K562 (cell line): ENCODE results near the gene RAB6A.
A peak's percentile ranks its signal among the peaks of the same experiment; 100 is the strongest.

Source experiments
- ID3 ChIP-seq, 2 experiments: fragments of 250-450 bp in 1 of 2; fragments of 450-650 bp in 1 of 2; sonication (Bioruptor Pico) in 1 of 2; IDR thresholded peaks; 2 replicates each; pipeline versions ENCODE4 v1.6.1 to v1.8.0; 2016 to 2021; ENCODE audit warnings: mild to moderate bottlenecking in 2 of 2, moderate library complexity in 2 of 2, missing compliant biosample characterization in 1 of 2, missing genetic modification characterization in 1 of 2
- KDM4B ChIP-seq, 2 experiments: fragments of 450-650 bp in 1 of 2; sonication (generic) in 1 of 2; IDR thresholded peaks; 2 replicates each; pipeline ENCODE4 v1.6.1; 2016 to 2017; ENCODE audit warnings: borderline replicate concordance in 2 of 2, antibody characterized with exemption in 1 of 2, low read depth in 1 of 2, mild to moderate bottlenecking in 1 of 2
- L3MBTL2 ChIP-seq: fragments of 450-650 bp; IDR thresholded peaks from 2 replicates; pipeline ENCODE4 v1.6.1; 2016; ENCODE audit warnings: mild to moderate bottlenecking, moderate library complexity
- MYC ChIP-seq, 2 experiments: fragments of 250-450 bp in 1 of 2; sonication (Bioruptor Pico) in 1 of 2; IDR thresholded peaks; 2 replicates each; pipeline versions ENCODE4 v1.5.1 to v1.6.1; 2012 to 2021; ENCODE audit warnings: low read depth in 2 of 2, borderline replicate concordance in 1 of 2, improper control_type of control experiment in 1 of 2, low read length in 1 of 2, mild to moderate bottlenecking in 1 of 2, moderate library complexity in 1 of 2
- NFE2L1 ChIP-seq: fragments of 450-650 bp; IDR thresholded peaks from 2 replicates; pipeline ENCODE4 v1.6.1; 2016; ENCODE audit warnings: missing genetic modification characterization, low read depth, mild to moderate bottlenecking, missing compliant biosample characterization, moderate library complexity, borderline replicate concordance
- NFIX ChIP-seq: fragments of 250-450 bp; sonication (Bioruptor Pico); IDR thresholded peaks from 2 replicates; pipeline ENCODE4 v1.4.0; 2020; ENCODE audit warnings: low read depth, mild to moderate bottlenecking, moderate library complexity
- YY1 ChIP-seq, 3 experiments: IDR thresholded peaks; 2 replicates each; pipeline ENCODE4 v1.6.1; 2011; ENCODE audit warnings: low read length in 2 of 3, mild to moderate bottlenecking in 2 of 3, moderate library complexity in 2 of 3, borderline replicate concordance in 1 of 3, control low read depth in 1 of 3, low read depth in 1 of 3; ENCODE audit not compliant: insufficient read depth in 3 of 3, insufficient replicate concordance in 2 of 3, control insufficient read depth in 1 of 3, insufficient read length in 1 of 3; ENCODE audit errors: extremely low read depth in 1 of 3
- ZNF3 ChIP-seq: fragments of 250-450 bp; sonication (Bioruptor Pico); IDR thresholded peaks from 2 replicates; pipeline ENCODE4 v1.5.0; 2021; ENCODE audit warnings: mild to moderate bottlenecking, moderate library complexity
- TF ChIP-seq, protein P1 (sequence below): sonication (generic); formaldehyde crosslinking; IDR thresholded peaks from 2 replicates; pipeline ENCODE4 v1.8.1; 2022; ENCODE audit warnings: missing genetic modification reagents
- TF ChIP-seq, protein P2 (sequence below): sonication (generic); formaldehyde crosslinking; IDR thresholded peaks from 2 replicates; pipeline ENCODE4 v1.8.0; 2022; ENCODE audit warnings: mild to moderate bottlenecking, low read depth, missing genetic modification reagents
- TF ChIP-seq, protein P3 (sequence below), 3 experiments: IDR thresholded peaks in 2 of 3; conservative IDR thresholded peaks in 1 of 3; 2 replicates each; pipeline ENCODE4 v1.5.1; 2011 to 2012; ENCODE audit warnings: low read length in 3 of 3, mild to moderate bottlenecking in 3 of 3, control low read depth in 2 of 3, improper control_type of control experiment in 1 of 3, inconsistent platforms in 1 of 3, low read depth in 1 of 3, mixed read lengths in 1 of 3, moderate library complexity in 1 of 3; ENCODE audit not compliant: insufficient read depth in 2 of 3

DNA sequence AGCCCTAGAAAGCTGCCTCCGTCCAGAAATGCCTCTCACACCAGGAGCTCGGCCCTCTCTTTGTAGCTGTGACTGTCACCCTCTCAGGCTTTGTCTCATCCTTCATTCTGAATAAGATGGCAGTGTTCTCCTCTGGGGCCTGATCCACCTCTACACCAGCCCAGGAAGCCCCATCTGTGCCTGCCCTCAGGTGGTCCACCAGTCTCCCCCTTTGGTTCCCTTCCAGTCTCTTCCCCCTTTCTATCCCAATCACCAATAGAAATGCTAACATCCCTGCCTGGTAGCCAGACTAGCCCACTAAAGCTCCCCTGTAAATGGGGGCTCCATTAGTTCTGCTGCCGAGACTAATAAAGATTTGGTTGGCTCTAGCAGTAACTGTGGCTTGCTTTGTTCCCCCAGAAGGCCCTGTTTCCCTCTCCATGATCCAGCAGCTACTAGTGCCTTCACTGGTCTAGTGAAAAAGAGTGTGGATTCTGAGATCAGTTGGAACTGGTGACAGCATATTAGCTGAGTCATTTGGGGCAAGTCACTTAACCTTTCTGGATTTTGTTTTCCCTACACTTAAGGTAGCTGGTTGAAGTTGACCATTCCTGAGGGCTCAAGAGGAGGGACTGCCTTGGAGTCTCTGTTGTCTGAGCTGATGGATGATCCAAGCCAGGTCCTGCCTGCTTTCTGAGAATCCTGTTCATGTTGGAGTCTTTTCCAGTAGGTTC, 98.3 kb downstream of the RAB6A start:
- TF ChIP-seq NFE2L1 (tag): 0 out of 2 replicates have a peak, but pooled peaks have one; percentile 55
- TF ChIP-seq ZNF3 (CRISPR knock-in tag): no peak
- TF ChIP-seq, protein P1, sequence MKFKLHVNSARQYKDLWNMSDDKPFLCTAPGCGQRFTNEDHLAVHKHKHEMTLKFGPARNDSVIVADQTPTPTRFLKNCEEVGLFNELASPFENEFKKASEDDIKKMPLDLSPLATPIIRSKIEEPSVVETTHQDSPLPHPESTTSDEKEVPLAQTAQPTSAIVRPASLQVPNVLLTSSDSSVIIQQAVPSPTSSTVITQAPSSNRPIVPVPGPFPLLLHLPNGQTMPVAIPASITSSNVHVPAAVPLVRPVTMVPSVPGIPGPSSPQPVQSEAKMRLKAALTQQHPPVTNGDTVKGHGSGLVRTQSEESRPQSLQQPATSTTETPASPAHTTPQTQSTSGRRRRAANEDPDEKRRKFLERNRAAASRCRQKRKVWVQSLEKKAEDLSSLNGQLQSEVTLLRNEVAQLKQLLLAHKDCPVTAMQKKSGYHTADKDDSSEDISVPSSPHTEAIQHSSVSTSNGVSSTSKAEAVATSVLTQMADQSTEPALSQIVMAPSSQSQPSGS (CRISPR knock-in tag): no peak
- no peak for TF ChIP-seq L3MBTL2
- no peak for TF ChIP-seq YY1 (IDR thresholded peaks at IDR 0.05; ENCODE audit: borderline replicate concordance in 1 of 3, control insufficient read depth in 1 of 3, extremely low read depth in 1 of 3, insufficient read depth in 3 of 3, insufficient read length in 1 of 3, insufficient replicate concordance in 2 of 3, low read depth in 1 of 3, low read length in 2 of 3)
- TF ChIP-seq MYC (IDR thresholded peaks at IDR 0.05; ENCODE audit: low read depth, low read length): no peak
- TF ChIP-seq MYC (CRISPR knock-in tag; IDR thresholded peaks at IDR 0.05; ENCODE audit: borderline replicate concordance, low read depth): no peak
- TF ChIP-seq ID3 (CRISPR knock-in tag; IDR thresholded peaks at IDR 0.05): no peak
- no peak for TF ChIP-seq ID3 (tag; IDR thresholded peaks at IDR 0.05)
- TF ChIP-seq, protein P2, sequence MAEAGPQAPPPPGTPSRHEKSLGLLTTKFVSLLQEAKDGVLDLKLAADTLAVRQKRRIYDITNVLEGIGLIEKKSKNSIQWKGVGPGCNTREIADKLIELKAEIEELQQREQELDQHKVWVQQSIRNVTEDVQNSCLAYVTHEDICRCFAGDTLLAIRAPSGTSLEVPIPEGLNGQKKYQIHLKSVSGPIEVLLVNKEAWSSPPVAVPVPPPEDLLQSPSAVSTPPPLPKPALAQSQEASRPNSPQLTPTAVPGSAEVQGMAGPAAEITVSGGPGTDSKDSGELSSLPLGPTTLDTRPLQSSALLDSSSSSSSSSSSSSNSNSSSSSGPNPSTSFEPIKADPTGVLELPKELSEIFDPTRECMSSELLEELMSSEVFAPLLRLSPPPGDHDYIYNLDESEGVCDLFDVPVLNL (CRISPR knock-in tag): no peak
- no peak for TF ChIP-seq NFIX
- TF ChIP-seq, protein P3, sequence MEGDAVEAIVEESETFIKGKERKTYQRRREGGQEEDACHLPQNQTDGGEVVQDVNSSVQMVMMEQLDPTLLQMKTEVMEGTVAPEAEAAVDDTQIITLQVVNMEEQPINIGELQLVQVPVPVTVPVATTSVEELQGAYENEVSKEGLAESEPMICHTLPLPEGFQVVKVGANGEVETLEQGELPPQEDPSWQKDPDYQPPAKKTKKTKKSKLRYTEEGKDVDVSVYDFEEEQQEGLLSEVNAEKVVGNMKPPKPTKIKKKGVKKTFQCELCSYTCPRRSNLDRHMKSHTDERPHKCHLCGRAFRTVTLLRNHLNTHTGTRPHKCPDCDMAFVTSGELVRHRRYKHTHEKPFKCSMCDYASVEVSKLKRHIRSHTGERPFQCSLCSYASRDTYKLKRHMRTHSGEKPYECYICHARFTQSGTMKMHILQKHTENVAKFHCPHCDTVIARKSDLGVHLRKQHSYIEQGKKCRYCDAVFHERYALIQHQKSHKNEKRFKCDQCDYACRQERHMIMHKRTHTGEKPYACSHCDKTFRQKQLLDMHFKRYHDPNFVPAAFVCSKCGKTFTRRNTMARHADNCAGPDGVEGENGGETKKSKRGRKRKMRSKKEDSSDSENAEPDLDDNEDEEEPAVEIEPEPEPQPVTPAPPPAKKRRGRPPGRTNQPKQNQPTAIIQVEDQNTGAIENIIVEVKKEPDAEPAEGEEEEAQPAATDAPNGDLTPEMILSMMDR (IDR thresholded peaks at IDR 0.05 in 2 of 3, conservative IDR thresholded peaks at IDR 0.05 in 1 of 3; ENCODE audit: insufficient read depth in 2 of 3, low read depth in 1 of 3, low read length in 3 of 3): no peak
- TF ChIP-seq KDM4B (IDR thresholded peaks at IDR 0.05; ENCODE audit: borderline replicate concordance in 2 of 2, low read depth in 1 of 2): no peak
